K562 (cell line): ENCODE data around the gene ERVH48-1. TPM values are rescaled to one million over a fixed set of nuclear protein-coding genes. Genes with fewer than 3 reads are reported as not detected.

Experiments
- CCAR2 ChIP-seq: fragments of 200-400 bp; formaldehyde crosslinking; IDR thresholded peaks from 2 replicates; pipeline ENCODE4 v1.6.1; 2017; ENCODE audit warnings: mild to moderate bottlenecking, low read depth, low read length
- DDX20 ChIP-seq: fragments of 450-650 bp; IDR thresholded peaks from 2 replicates; pipeline ENCODE4 v1.6.1; 2016; ENCODE audit warnings: missing genetic modification characterization, low read depth, mild to moderate bottlenecking, missing compliant biosample characterization, moderate library complexity
- E2F5 ChIP-seq: sonication (generic); formaldehyde crosslinking; IDR thresholded peaks from 2 replicates; pipeline ENCODE4 v1.8.0; 2022; ENCODE audit warnings: mild to moderate bottlenecking, missing genetic modification reagents
- E2F8 ChIP-seq: fragments of 450-650 bp; IDR thresholded peaks from 2 replicates; pipeline ENCODE4 v1.7.1; 2018; ENCODE audit warnings: mild to moderate bottlenecking, low read depth; ENCODE audit not compliant: partially characterized antibody
- EZH2 ChIP-seq: IDR thresholded peaks from 2 replicates; pipeline ENCODE4 v1.6.1; 2012; ENCODE audit warnings: low read depth, mild to moderate bottlenecking, inconsistent platforms, low read length, borderline replicate concordance
- FOXM1 ChIP-seq, 2 experiments: fragments of 450-650 bp in 1 of 2; sonication (generic) in 1 of 2; formaldehyde crosslinking in 1 of 2; IDR thresholded peaks; 2 replicates each; pipeline versions ENCODE4 v1.6.1 to v1.9.0; 2017 to 2022; ENCODE audit warnings: low read depth in 2 of 2, mild to moderate bottlenecking in 2 of 2, missing genetic modification reagents in 1 of 2, moderate library complexity in 1 of 2
- MEIS2 ChIP-seq: fragments of 450-650 bp; IDR thresholded peaks from 2 replicates; pipeline ENCODE4 v1.6.1; 2014; ENCODE audit warnings: mild to moderate bottlenecking; ENCODE audit not compliant: partially characterized antibody
- NCOA2 ChIP-seq, 2 experiments: fragments of 450-650 bp; IDR thresholded peaks; 2 replicates each; pipeline ENCODE4 v1.6.1; 2018; ENCODE audit warnings: mild to moderate bottlenecking in 2 of 2, moderate library complexity in 1 of 2; ENCODE audit not compliant: partially characterized antibody in 2 of 2
- NELFE ChIP-seq: IDR thresholded peaks from 2 replicates; pipeline ENCODE4 v1.6.1; 2011; ENCODE audit warnings: mild to moderate bottlenecking; ENCODE audit not compliant: insufficient read depth, insufficient read length
- PCBP1 ChIP-seq: fragments of 200-400 bp; formaldehyde crosslinking; IDR thresholded peaks from 2 replicates; pipeline ENCODE4 v1.6.1; 2018; ENCODE audit warnings: mild to moderate bottlenecking, low read depth, low read length; ENCODE audit not compliant: poor library complexity, severe bottlenecking
- POLR3G ChIP-seq: IDR thresholded peaks from 2 replicates; pipeline ENCODE4 v1.6.1; 2011; ENCODE audit not compliant: insufficient read length, insufficient replicate concordance; ENCODE audit errors: extremely low read depth
- SAP30 ChIP-seq: fragments of 200-600 bp; sonication (generic); IDR thresholded peaks from 2 replicates; pipeline ENCODE4 v1.6.1; 2012; ENCODE audit warnings: borderline replicate concordance, low read depth, mild to moderate bottlenecking, moderate library complexity, low read length, control low read depth, inconsistent platforms; ENCODE audit not compliant: insufficient read depth, poor library complexity, severe bottlenecking
- SP2 ChIP-seq: IDR thresholded peaks from 2 replicates; pipeline ENCODE4 v1.6.1; 2011; ENCODE audit warnings: mild to moderate bottlenecking, low read depth, low read length, moderate library complexity; ENCODE audit not compliant: poor library complexity, severe bottlenecking; ENCODE audit errors: extremely low read depth
- TAF1 ChIP-seq: IDR thresholded peaks from 2 replicates; pipeline ENCODE4 v1.6.1; 2011; ENCODE audit warnings: mild to moderate bottlenecking, low read length, moderate library complexity; ENCODE audit not compliant: insufficient read depth, control insufficient read depth, severe bottlenecking; ENCODE audit errors: extremely low read depth
- TRIM28 ChIP-seq: fragments of 450-650 bp; IDR thresholded peaks from 2 replicates; pipeline ENCODE4 v1.6.1; 2017
- XRCC3 ChIP-seq: fragments of 450-650 bp; IDR thresholded peaks from 2 replicates; pipeline ENCODE4 v1.6.1; 2017; ENCODE audit warnings: mild to moderate bottlenecking, moderate library complexity
- ZNF146 ChIP-seq: IDR thresholded peaks from one replicate; pipeline ENCODE4 v1.6.1; 2018; ENCODE audit warnings: missing compliant biosample characterization; ENCODE audit not compliant: unreplicated experiment
- ZNF655 ChIP-seq: fragments of 250-450 bp; sonication (Bioruptor Pico); IDR thresholded peaks from 2 replicates; pipeline ENCODE4 v1.5.0; 2021
- ZNF766 ChIP-seq: fragments of 200-800 bp; sonication (Bioruptor generic); conservative IDR thresholded peaks from 2 replicates; pipeline ENCODE4 v1.6.1; 2016; ENCODE audit warnings: missing genetic modification characterization, missing compliant biosample characterization
- polyA plus RNA-seq, 8 experiments: library from polyadenylated mRNA; depleted of rRNA in 4 of 8; stranded (reverse) in 5 of 8; unstranded in 3 of 8; fragments of >200 nt; fragmentation: Nextera tagmentation in 2 of 8; fragmentation: Illumina TruSeq in 1 of 8; extraction: Ambion mirVana in 2 of 8; extraction: Trizol in 1 of 8; gene quantifications; 2 replicates each; pipeline versions ENCODE4 v1.2.1 to v1.2.3, GENCODE V29; 2011 to 2014; ENCODE audit warnings: inconsistent platforms in 1 of 8, missing spikeins in 1 of 8
- total RNA-seq, 7 experiments: library from RNA; depleted of rRNA in 6 of 7; stranded (reverse); fragments of >200 nt in 6 of 7; fragmentation: Illumina TruSeq in 2 of 7; extraction: Trizol in 2 of 7; gene quantifications; 2 replicates each; pipeline versions ENCODE4 v1.2.1 to v1.2.3, GENCODE V29; 2011 to 2021; ENCODE audit warnings: low replicate concordance in 1 of 7
- TF ChIP-seq, protein P1 (sequence below): sonication (generic); formaldehyde crosslinking; IDR thresholded peaks from 2 replicates; pipeline ENCODE4 v1.8.0; 2022; ENCODE audit warnings: missing genetic modification reagents, mild to moderate bottlenecking, moderate library complexity, borderline replicate concordance

ERVH48-1 gene
- total and polyA plus RNA-seq, 9 of the 15 experiments (the other 6 are each of a cell fraction or from before 2014, with no cell fraction given), result 0.08 to 0.49 (median 0.16) TPM; not detected in 3

- TF ChIP-seq PCBP1 (peak; percentile 73), ZNF655 (CRISPR knock-in tag) (no peak), ZNF766 (no peak), DDX20 (no peak), TRIM28 (no peak), CCAR2 (no peak), FOXM1 (IDR thresholded peaks at IDR 0.05; ENCODE audit: low read depth) (no peak), FOXM1 (CRISPR knock-in tag; IDR thresholded peaks at IDR 0.05; ENCODE audit: low read depth) (peak; percentile 97; the same call in 1 of the 2 replicates), EZH2 (no peak), SAP30 (peak; percentile 100), XRCC3 (no peak; the same call in 1 of the 2 replicates), E2F8 (peak; percentile 94), MEIS2 (peak; percentile 97), NCOA2 (IDR thresholded peaks at IDR 0.05; ENCODE audit: partially characterized antibody in 2 of 2) (no peak), SP2 (no peak), TAF1 (peak; percentile 98), E2F5 (CRISPR knock-in tag) (no peak), ZNF146 (CRISPR knock-in tag) (no peak), POLR3G (no peak), NELFE (no peak)
- TF ChIP-seq, protein P1, sequence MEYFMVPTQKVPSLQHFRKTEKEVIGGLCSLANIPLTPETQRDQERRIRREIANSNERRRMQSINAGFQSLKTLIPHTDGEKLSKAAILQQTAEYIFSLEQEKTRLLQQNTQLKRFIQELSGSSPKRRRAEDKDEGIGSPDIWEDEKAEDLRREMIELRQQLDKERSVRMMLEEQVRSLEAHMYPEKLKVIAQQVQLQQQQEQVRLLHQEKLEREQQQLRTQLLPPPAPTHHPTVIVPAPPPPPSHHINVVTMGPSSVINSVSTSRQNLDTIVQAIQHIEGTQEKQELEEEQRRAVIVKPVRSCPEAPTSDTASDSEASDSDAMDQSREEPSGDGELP (CRISPR knock-in tag), result peak; percentile 88
Measured at GRCh38 chr21:42878993-42879787, 46.2 kb downstream of the ERVH48-1 start, which contains the start of gene WDR4 (continued).
